GM21528 (cell line): Measurements from ENCODE around the gene CHID1.
A peak's percentile ranks its signal among the peaks of the same experiment; 100 is the strongest.

Experiments used
- ATAC-seq: cut with Tn5 transposase; IDR thresholded peaks from one replicate; pipeline ENCODE4 v1.9.1; 2021; ENCODE audit warnings: mild to moderate bottlenecking, moderate library complexity; ENCODE audit not compliant: unreplicated experiment, low FRiP score

CHID1 gene

DNA sequence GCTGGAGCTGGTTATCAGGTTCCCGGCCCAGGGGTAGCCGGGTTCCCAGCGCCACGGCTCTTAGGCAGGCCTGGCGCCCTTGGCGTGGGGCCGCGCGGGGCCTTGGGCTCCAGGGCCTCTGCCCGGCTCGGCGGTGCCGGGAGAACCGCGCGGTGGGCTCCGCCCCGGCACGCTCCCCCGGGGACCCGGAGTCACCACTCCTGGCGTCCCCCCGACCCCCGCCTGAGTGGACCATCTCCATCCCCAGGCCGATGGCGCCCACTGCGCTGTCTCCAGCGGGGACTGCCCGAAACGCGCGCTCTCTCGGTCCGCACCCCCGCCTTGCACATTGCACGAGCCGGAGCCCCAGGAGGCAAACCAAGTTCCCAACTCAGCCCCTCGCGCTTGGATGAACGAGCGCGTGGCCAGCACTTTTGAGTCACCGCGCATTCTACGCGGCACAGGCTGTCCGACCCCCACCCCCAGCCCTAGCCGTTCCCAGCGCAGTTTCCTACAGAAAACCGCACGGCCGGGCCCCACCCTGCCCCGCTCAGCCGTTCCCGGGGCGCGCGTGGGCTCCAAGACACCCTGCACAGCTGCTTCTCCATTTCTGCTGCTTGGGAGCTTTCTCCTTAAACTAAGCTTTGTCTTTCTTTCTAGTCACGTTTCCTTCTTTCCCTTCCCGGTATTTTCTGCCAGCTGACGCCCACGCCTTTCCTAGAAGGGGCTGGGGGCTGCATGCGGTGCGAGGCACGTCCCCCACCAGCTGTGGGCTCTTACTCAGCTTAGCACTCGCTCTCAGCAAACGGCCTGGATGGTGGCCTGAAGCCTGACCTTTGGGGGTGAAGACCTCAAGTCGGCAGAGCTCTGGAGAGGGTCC lies 650 bp upstream of the CHID1 start:
- peak; percentile 44 for ATAC-seq

DNA sequence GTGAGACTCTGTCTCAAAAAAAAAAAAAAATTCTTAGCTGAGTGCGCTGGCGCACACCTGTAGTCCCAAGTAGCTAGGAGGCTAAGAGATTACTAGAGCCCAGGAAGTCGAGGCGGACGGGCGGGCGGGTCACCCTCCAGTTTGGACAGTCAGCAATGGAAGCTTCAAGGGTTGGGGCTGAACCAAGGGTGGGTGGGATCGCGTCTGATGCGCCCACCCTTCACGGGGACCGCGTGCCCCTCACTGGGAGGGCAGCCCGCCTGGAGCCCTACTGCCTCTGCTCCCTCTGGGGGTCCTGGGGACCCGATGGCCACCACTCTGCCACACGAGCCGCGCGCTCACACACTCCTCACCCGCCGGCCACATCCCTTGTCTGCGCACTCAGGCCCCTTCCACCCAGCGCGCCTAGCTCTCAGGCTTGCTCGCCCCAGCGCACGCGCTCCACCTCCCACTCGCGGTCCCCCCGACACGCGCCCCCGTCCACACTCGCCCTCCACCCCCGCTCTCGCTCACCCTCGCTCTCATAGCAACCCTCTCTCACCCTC lies 494 bp downstream of the CHID1 start:
- ATAC-seq, result peak; percentile 20

DNA sequence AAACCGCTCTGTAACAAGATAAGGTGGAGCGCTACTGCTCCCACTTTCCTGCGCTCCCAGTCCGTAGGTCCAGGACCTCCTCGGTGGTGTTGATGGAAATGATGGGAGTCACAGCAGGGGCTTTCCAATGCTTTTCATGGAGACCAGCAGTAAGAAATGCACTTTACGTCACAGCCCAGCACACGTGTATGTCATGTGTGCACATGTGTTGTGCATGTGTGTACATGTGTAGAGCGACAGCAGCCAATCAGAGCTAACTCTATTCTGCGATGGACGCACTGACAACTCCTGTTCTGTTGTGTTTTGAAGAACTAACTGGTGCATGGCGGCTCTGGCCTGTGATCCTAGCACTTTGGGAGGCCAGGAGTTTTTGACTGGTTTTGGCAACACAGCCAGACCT lies 1.2 kb downstream of the CHID1 start:
- no peak for ATAC-seq

DNA sequence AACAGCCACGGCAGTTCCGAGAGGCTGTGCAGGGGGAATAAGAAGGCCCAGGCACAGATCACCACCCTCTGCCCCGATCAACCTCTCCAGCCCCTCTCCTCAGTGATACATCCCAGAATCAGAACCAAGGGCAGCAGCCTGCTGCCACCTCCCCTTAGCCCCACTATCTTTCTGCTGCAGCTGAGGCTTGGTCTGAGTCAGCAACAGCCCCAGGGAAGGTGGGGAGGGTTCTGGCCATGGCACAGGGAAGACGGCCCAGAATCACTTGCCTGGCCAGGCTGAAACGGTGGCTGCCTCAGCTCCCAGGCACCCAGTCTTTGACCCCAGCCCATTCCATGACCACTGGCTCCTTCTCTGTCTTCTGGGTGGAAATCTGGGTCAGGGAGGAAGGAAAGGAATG lies 2.3 kb downstream of the CHID1 start:
- ATAC-seq, result no peak

DNA sequence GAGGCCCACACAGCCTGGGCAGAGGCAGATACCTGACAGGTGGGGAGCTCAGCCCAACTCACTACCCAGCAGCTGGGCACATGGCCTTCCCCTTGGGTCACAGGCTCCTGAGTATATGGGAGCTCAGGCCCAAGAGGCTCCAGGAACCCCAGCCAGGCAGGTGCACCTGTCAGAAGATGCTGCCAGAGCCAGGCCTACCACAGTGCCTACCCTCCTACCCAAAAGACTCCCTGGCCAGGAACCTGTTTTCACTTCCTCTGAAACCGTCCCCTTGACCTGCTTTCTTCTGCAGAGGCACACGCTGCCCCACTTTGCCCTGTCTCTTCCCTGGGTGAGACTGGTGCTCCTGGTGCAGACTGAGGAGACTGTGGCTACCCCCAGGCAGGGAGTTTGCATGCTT lies 2.9 kb downstream of the CHID1 start:
- no peak for ATAC-seq

DNA sequence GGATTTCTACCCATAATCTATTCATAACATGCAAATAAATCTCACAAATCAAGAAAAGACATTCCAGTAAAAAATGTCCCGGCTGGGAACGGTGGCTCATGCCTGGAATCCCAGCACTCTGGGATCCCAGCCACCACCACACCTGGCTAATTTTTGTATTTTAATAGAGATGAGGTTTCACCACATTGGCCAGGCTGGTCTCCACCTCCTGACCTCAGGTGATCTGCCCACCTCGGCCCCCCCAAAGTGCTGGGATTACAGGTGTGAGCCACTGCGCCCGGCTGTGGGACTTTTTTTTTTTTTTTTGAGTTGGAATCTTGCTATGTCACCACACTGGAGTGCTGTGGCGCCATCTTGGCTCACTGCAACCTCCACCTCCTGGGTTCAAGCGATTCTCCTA lies 4.7 kb downstream of the CHID1 start:
- no peak for ATAC-seq

DNA sequence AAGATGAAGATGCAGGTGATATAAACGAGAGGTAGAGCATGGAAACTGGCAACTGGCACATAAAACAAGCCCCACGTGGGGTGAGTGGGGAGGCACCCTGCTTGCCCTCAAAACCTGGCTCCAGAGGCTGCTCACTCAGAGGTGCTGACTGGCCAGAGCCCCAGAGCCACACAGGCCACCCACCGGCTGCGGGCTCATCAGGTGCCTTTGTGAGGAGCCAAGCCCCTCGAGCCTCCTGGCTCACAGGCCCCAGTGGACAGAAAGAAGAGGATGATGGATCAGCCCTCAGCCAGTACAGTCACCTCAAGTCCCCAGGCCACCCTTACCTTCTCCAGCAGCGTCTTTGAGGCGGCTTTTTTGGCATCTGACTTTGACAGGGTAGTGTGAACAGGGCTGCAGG lies 6.2 kb downstream of the CHID1 start:
- ATAC-seq, result no peak

DNA sequence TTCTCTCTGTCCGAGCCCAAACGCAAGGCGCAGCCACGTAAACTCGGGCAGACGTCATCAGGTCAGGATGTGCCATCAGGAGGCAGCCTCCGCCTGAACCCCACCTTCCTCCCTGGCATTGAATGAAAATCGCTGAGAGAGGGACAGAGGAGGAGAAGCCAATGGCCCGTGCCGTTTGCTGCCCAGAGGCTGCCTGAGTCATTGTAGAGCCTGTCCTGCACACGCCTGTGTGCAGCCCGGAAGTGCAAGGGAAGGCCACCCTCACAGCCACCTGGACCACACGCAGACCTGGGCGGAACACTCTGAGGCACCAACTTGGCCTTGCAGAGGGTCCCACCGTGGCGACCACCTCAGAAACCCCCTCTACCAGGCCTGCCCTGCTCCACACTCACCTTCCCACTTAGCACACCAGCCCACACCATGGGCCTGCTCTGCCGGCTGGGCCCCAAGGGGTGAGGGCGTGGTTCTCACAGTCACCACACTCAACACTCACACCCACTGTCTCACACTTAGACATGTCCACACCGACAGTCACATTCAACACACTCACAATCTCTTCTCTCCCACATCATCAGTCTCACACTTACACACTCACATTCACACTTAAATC lies 9.1 kb downstream of the CHID1 start:
- ATAC-seq, result no peak

DNA sequence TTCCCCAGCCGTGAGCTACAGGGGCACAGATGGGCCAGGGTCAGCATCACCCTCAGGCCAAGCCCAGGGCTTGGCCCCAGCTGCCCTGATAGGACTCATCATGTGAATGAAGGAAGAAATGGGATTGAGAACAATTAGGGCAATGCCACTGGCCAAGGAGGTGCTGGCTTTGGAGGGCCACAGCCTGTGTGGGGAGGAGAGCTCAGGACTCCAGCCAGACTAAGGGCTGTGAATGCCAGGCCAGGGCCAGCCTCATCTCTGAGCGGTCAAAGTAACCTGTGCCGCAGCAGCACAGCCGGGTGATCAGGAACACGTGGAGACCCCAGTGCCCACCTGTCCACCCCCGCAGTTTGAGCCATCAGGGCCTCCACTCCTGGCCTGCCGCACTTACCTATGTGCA lies 10.1 kb downstream of the CHID1 start:
- ATAC-seq, result no peak

DNA sequence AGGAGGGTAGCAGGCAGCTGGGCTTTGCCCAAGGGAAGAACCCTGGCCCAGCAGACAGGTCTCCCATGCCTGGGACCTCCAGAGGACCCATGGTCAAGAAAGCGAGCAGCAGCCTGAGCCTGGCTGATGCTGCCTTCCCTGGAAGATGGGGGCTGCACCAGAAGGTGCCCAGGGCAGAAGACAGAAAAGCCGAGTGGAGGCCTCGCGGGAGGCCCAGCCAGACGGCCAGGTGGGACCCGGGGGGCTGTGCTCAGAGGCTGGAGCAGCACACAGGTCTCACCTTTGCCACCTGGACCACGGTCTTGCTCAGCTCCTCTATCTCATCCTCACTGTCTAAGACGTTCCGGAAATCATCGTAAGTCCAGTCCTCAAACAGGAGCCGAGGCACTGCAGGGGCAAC lies 10.9 kb downstream of the CHID1 start:
- ATAC-seq, result no peak

DNA sequence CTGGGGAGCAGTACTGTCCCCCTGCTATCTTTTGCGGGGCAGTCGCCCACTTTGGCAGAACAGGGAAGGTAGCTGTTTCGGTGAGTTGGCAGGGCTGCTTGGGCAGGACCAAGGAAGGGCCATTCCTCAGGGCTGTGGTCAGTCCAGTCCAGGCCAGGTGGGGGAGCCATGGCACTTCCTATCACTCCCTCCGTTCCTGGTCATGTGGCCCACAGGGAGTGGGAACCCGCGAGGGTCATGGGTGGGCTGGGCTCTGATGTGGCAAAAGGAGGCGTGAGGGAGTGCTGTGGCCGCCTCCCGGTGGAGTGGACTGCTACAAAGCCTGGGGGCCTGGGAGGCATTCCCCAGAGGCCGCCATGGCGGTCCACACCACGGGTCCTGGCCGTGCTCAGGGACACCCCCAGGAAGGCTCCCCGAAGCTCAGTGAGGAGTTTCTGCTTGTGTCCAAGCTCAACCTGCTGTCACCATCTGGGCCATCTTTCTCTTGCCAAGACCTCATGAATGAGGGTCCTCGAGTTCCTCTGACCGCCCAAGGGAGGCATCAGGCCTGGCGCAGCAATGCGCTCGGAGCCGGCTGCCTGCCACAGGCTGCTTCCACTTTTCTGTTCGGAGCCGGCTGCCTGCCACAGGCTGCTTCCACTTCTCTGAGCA lies 11.9 kb downstream of the CHID1 start:
- no peak for ATAC-seq

DNA sequence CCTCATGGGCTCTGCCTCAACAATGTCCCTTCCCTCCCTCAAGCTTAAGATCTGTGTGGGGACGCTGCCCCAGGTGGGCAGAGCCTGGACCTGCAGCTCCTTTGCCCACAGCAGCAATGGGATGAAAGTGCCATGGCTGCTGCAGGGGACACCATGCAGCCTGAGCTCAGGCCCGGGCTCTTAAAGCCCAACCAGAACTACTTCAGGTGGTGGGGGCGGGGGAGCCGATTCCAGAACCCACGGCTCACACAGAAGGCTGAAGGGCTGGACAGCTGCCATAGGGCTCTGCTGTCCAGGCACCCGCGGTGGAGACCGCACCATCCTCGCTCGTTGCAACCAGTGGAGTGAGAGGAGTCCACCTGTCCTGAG lies 12.5 kb downstream of the CHID1 start:
- ATAC-seq, result no peak

DNA sequence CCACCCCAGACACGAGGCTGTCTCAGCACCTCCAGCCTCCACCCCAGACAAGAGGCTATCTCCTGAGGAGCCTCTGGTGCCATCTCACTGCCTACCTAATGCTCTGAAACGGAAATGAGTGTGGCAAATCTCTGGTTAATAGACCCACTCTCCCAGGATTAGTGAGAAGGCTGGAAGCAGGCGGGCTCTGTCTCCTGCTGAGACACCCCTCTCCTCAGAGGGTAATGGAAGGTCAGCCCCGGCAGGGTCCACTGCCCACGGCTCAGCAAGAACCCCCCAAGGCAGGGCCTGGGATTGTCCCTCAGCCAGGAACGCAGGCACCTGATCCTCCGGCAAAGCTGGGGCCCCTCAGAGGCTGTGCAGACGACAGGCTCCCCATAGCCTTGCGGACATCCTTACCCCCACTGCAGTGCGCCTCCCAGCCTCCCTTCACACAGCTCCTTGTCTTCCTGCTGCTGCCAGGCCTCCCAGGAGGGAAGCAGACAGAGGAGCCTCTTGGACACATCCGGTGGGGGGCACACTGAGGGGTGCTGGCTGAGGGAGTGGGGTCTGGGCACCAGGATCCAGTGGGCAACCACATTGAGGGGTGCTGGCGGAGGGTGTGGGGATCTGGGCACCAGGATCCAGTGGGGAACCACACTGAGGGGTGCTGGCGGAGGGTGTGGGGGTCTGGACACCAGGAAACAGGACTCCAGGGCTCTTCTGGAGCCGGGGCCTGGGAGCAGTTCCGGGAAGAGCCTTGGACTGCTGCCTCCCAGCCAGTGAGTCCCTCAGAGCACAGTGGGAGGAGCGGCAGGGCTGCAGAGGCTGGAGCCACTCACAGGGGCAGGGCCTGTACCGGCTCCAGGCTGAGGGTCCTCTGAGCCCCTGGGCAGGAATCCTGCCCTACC lies 13.1 kb downstream of the CHID1 start:
- ATAC-seq, result no peak

DNA sequence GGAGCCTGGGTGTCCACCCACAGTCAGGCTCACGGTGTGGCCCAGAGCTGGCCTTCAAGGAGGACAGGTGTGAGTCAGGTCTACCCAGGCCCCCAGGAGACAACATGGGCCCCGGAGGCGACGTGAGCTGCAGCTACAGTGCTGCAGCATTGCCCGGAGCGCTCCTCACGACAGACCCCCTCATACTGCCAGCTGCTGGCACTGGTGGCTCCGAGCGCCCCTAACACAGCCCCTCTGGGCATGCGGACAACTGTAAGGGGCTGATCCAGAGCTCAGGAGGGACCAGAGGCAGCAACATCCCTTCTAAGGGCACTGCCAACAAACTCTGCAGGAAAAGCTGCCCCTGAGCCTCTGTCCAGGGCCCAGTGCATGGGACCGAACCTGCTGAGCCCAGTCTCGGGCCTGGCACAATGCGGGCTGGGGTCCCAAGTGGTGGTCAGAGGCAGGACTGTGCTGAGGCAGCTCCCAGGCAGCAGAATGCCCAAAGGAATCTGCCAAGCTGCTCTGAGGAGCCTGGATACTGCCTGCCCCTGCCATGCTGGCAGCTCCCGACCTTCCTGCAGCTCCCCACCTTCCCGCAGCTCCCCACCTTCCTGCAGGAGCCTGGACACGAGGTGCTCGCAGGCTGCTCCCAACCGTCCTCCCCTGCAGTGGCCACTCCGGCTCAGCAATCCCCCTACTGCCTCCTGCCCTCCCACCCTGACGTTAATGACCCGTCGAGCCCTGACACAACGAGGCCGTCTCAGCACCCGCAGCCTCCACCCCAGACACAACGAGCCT lies 15.1 kb downstream of the CHID1 start:
- no peak for ATAC-seq

DNA sequence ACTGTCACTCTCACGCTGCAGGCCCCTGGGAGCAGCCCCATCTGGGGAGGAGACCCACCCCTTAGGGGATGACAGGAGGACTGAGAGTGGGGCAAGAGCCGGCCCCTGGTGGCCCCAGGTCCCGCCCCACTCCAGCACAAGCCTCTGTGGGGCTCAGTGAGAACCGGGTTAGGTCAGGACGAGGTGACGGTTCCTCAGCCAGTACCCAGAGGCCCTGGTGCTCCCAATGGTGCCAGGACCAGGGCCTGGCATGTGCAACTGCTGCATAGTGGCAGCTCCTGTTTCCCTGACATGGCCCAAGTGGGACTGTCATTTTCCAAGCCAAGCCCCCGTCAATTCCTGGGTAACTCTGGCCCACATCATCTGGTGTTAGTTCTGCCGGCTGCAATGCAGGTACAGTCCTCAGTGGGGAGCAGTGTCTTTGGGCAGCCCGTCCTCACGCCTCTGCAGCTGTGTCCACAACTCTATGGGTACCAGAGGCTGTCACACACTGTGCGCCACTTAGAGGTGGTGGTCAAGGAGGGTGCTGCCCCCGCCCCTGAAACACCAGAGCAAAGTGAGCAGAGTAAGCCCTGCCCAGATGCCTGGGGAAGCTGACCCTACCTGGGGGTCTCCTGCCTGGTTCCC lies 15.9 kb downstream of the CHID1 start:
- no peak for ATAC-seq

DNA sequence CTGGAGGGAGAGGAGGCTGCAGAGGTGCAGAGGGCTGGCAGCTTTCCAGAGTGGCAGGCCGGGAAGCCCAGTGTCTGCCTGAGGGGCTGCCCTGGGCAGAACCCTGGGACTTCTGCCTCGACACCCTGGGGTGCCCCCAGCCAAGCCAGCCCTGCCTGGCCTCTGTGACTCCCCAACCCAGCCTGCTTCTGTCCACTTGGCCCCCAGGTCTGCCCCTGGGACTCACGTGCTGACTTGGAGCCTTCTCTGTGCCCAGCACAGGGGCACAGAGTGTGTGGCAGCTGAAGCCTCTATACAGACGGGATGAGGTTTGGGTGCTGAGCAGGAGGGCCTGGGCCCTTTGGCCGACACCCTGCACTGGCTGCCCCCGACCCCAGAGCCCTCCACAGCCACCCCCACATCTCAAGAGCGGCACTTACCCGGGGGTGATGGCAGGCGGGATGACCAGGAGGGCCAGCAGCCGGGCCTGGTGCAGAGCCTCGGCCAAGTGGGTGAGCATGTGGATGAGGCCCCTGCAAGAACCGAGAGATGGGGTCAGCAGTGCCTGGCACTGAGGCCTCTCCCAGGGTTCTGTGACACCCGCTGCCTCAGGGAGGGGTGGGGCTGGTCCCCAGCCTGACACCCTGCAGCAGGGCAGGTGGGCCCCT lies 17.5 kb downstream of the CHID1 start:
- no peak for ATAC-seq

DNA sequence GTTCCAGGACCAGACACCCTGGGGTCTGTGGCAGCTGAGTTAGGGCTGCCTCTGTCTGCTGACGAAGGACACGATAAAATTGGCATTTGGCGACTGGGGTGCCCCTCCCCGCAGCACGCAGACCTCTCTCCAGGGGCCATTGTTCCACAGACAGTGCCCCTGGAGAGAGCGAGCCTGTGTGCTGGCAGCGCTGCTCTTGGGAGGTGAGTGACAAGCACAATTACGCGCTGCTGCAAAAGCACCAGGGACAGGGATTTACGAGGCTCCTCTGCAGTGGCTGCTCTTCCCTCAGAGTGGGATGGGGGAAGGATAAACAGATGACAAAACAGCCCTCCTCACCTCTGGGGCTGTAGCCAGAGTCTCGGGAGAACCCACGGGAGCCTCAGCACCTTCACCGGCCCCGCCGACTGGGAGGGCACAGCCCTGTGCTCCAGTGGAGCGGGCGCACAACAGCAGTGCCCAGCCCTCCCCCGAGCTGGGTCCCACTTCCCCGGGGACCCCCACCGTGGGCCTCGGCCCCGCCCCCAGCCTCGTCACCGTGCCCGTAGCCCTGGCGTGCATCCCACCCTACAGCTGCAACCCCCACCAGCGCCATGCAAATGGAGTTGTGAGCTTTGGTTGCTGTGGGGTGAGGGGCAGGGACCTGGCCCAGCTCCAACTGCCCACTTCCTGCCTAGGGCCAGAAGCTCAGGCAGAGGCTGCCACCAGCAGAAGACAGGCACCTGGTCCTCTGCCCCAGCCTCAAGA lies 19.6 kb downstream of the CHID1 start:
- no peak for ATAC-seq
